Muscle of leg (tissue), 11 donors: ENCODE measurements around the gene MRPL51. TPM values are rescaled to one million over a fixed set of nuclear protein-coding genes. Genes with fewer than 3 reads are reported as not detected.
A peak's percentile ranks its signal among the peaks of the same experiment; 100 is the strongest.

Experiments
- DNase-seq: peaks from one replicate; pipeline ENCODE4 v3.0.0; 2013
- H3K27ac ChIP-seq: one replicate; pipeline ENCODE4 v1.5.1; 2013; ENCODE audit warnings: mild to moderate bottlenecking, low read length, control low read depth
- H3K27me3 ChIP-seq: one replicate; pipeline ENCODE4 v1.6.1; 2013; ENCODE audit warnings: low read length; ENCODE audit not compliant: control insufficient read depth, insufficient read depth
- H3K36me3 ChIP-seq: one replicate; pipeline ENCODE4 v1.6.1; 2013; ENCODE audit warnings: low read length; ENCODE audit not compliant: control insufficient read depth, insufficient read depth
- H3K4me1 ChIP-seq: one replicate; pipeline ENCODE4 v1.6.1; 2013; ENCODE audit warnings: low read length; ENCODE audit not compliant: control insufficient read depth, insufficient read depth
- H3K4me3 ChIP-seq: one replicate; pipeline ENCODE4 v1.5.1; 2013; ENCODE audit warnings: low read length, control low read depth
- H3K9me3 ChIP-seq: replicated peaks from 2 replicates; pipeline ENCODE4 v1.6.1; 2013; ENCODE audit warnings: low read depth, low read length; ENCODE audit not compliant: control insufficient read depth
- WGBS: methylation state at CpG from one replicate; pipeline ENCODE4 v1.1.5; 2013; ENCODE audit warnings: missing lambda C conversion rate; ENCODE audit not compliant: insufficient coverage; 5-methylcytosine and 5-hydroxymethylcytosine counted together
- polyA plus RNA-seq, 8 donors: library from polyadenylated mRNA; unstranded; fragments of 120-200 nt; gene quantifications; one replicate each; pipeline versions ENCODE4 v1.2.1 to v1.2.3, GENCODE V29; 2013; ENCODE audit warnings: inconsistent platforms in 1 of 8, low replicate concordance in 1 of 8; ENCODE audit not compliant: insufficient read length in 8 of 8, insufficient read depth in 1 of 8
- total RNA-seq: library from RNA; stranded (reverse); fragments of 120-200 nt; gene quantifications from one replicate; pipeline ENCODE4 v1.2.4, GENCODE V29; 2013

The MRPL51 gene
- total and polyA plus RNA-seq, 9 donors = 131 to 179 (median 144) TPM

DNA sequence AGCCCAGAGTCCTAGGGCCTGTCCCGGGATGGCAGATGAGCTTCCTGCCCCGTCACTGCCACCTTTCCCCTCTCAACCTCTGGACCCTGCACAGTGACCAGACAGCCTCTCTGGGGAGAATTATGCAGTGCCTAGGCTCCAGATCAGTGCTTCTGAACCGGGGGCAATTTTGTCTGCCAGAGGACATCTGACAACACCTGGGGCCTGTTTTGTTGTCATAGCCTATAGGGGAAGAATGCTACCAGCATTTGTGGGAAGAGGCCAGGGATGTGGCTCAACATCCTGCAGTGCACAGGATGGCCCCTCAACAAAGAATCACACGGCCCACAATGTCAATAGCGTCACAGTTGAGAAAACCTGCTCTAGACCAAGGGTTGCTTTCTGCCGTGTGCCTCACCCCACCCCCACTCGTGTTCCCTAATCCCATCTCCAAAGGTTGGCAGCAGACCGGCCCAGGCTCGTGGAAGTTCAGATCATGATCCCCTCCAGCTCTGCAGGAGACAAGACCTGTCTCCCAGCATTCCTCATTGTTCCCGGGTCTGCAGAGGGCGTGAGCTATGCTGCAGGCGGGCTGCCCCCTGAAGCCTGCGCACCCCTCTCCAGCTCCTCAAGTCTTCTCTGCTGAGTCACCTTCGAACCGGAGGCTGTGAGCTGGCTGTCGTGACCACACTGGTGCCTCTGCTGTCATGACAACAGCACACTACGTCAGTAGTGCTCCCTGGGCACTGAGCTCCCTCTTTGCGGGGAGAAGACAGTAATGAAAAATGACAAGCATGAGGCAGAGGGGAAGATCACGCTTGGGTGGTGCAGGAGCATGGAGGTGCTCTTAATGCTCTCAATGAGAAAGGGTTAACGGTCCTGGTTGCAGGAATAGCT lies 39.2 kb upstream of the MRPL51 start:
- Histone ChIP-seq H3K36me3 (peaks cover 62% of the 10 kb centered on the region), H3K27ac (peak overlapping the region; percentile 99)

DNA sequence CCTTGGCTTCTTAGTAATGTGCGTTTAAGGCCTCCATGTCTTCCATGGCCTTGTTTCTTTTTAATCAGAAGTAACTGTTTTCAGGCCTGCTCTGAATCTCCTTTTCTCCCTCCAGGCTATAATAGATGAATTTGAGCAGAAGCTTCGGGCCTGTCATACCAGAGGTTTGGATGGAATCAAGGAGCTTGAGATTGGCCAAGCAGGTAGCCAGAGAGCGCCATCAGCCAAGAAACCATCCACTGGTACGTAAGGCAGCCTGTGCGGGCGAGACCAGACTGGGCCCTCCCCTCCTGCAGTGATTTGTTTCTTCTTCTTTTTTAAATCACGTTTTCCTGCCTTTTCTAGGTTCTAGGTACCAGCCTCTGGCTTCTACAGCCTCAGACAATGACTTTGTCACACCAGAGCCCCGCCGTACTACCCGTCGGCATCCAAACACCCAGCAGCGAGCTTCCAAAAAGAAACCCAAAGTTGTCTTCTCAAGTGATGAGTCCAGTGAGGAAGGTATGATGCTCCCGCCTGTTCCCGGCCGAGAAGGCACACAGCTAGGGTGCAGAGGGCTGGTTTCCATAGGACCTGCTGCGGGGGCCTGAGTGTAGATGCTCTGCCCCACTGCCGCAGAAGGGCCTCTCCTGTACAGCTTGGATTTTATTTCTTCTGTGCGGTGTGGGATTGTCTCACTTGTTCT lies 37.7 kb upstream of the MRPL51 start:
- DNase-seq = no peak
- Histone ChIP-seq H3K27ac (no peak overlapping the region), H3K27me3 (no peaks in the 10 kb centered on the region), H3K9me3 (no peaks in the 10 kb centered on the region), H3K4me3 (no peak overlapping the region), H3K4me1 (peaks cover 29% of the 10 kb centered on the region), H3K36me3 (peaks cover 62% of the 10 kb centered on the region)
- 89% methylated on average over 14 of the region's 18 CpGs for WGBS

More for the DNA sequence above, 39.2 kb upstream of the MRPL51 start:
- WGBS = 21% methylated on average over 16 of the region's 20 CpGs
- Histone ChIP-seq H3K27me3 (no peaks in the 10 kb centered on the region), H3K9me3 (no peaks in the 10 kb centered on the region), H3K4me1 (peaks cover 45% of the 10 kb centered on the region), H3K4me3 (peak overlapping the region; percentile 99)
- DNase-seq = peak; percentile 80

DNA sequence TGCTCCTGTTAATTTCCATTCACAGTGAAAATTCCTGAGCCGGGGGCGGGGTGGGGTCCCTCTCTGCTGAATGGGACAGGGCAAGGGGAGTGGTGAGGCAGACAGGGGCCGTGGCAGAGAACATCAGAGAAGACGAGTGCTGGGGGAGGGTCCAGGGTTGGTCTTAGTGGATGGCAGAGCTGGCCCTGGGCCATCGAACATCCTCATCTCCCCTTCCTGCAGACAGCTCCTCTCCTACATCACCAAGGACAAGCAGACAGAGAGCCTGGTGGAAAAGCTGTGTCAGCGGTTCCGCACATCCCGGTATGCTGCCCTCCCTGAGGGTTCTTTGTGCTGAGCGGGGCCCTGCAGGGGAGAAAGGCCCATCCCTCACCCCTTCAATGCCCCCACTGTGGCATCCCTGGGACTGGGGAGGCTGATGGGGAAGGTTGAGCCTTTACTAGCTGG lies 36.3 kb upstream of the MRPL51 start:
- DNase-seq = no peak
- Histone ChIP-seq H3K9me3 (no peaks in the 10 kb centered on the region), H3K4me3 (no peak overlapping the region), H3K36me3 (peaks cover 71% of the 10 kb centered on the region), H3K4me1 (peaks cover 23% of the 10 kb centered on the region), H3K27ac (no peak overlapping the region), H3K27me3 (no peaks in the 10 kb centered on the region)
- WGBS = 90% methylated on average over 2 of the region's 9 CpGs

DNA sequence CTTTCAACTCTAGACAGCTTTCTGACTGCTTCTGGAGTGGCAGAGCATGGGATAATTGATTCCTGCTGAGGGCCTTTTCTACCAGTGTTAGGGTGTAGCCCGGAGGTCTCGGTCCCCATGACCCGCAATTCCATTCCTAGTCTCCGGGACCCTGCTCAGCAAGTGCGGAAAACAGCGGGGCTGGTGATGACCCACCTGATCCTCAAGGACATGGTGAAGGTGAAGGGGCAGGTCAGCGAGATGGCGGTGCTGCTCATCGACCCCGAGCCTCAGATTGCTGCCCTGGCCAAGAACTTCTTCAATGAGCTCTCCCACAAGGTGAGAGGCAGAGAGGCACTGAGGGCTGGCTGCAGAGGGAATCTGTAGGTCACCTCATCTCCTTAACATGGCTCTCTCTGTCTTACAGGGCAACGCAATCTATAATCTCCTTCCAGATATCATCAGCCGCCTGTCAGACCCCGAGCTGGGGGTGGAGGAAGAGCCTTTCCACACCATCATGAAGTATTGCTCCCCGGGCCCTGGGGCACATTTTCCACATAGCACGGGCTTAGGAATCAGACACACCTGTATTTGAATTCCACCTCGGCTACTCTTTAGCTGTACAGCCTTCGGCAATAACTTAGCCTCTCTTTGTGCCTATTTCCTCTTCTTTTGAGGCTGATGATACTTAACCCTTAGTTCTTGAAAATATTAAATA lies 35.6 kb upstream of the MRPL51 start:
- Histone ChIP-seq H3K4me3 (no peak overlapping the region), H3K36me3 (peaks cover 77% of the 10 kb centered on the region), H3K9me3 (no peaks in the 10 kb centered on the region), H3K4me1 (peaks cover 19% of the 10 kb centered on the region), H3K27me3 (no peaks in the 10 kb centered on the region), H3K27ac (no peak overlapping the region)
- 82% methylated on average over 8 of the region's 17 CpGs for WGBS
- no peak for DNase-seq

DNA sequence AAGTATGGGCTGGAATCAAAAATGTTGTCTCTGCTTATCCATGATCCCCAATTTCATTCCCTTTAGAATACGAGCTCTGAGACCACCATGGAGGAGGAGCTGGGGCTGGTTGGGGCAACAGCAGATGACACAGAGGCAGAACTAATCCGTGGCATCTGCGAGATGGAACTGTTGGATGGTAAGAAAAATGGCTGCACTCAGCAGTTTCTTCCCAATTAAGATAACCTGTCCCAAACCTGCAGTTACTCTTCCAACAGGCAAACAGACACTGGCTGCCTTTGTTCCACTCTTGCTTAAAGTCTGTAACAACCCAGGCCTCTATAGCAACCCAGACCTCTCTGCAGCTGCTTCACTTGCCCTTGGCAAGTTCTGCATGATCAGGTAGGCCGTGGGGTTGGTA lies 34.6 kb upstream of the MRPL51 start:
- WGBS = 100% methylated on average over 1 of the region's 4 CpGs
- DNase-seq = no peak
- Histone ChIP-seq H3K27me3 (no peaks in the 10 kb centered on the region), H3K36me3 (peaks cover 86% of the 10 kb centered on the region), H3K9me3 (no peaks in the 10 kb centered on the region), H3K4me1 (peaks cover 9% of the 10 kb centered on the region), H3K4me3 (no peak overlapping the region), H3K27ac (no peak overlapping the region)

DNA sequence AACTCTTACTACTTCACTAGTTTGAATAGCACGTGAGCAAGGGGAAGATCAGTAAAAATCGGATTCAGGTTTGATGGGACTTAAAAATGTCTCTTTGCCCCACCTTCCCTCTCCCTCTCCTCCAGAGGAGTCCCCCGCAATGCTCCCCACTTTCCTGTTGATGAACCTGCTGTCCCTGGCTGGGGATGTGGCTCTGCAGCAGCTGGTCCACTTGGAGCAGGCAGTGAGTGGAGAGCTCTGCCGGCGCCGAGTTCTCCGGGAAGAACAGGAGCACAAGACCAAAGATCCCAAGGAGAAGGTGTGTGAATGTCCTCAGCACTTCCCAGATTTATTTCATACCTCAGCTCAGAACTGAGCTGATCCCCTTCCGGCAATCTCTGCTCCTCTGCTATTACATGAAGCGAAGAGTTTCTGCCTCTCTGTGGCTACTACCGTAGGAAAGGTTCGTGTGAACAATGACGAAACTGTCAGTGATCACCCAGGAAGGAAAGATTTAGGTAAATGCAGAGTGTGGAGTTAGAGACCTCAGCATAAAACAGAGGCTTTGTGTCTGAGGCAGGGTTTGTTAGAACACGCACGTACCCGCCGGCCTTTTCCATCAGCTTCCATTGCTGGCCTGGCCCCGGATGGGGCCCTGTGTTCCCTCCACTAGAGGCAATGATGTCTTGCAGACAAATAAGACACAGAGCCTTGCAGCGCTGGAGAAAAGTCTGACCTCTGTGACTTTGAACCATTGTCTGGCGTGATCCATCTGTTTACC lies 33.9 kb upstream of the MRPL51 start:
- Histone ChIP-seq H3K27me3 (no peaks in the 10 kb centered on the region), H3K36me3 (peaks cover 91% of the 10 kb centered on the region), H3K4me1 (peaks cover 2% of the 10 kb centered on the region), H3K9me3 (no peaks in the 10 kb centered on the region), H3K4me3 (no peak overlapping the region), H3K27ac (no peak overlapping the region)
- WGBS = 92% methylated on average over 10 of the region's 19 CpGs
- no peak for DNase-seq

DNA sequence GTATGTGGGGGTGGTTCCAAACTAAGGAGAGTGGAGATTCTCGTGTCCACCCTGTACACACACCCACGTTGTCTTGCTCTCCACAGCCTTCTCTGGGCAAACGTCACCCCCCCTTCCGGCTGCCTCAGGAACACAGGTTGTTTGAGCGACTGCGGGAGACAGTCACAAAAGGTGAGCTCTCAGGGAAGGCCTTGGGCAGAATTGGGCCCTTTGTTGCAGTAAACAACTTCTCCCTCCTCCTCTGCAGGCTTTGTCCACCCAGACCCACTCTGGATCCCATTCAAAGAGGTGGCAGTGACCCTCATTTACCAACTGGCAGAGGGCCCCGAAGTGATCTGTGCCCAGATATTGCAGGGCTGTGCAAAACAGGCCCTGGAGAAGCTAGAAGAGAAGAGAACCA lies 33.1 kb upstream of the MRPL51 start:
- H3K36me3 ChIP-seq = peaks cover 96% of the 10 kb centered on the region
- no peak for DNase-seq
- no peak overlapping the region for H3K27ac ChIP-seq
- no peaks in the 10 kb centered on the region for H3K4me1 ChIP-seq
- no peaks in the 10 kb centered on the region for H3K9me3 ChIP-seq
- WGBS = 97% methylated on average over 6 of the region's 7 CpGs
- H3K27me3 ChIP-seq = no peaks in the 10 kb centered on the region
- H3K4me3 ChIP-seq = no peak overlapping the region

DNA sequence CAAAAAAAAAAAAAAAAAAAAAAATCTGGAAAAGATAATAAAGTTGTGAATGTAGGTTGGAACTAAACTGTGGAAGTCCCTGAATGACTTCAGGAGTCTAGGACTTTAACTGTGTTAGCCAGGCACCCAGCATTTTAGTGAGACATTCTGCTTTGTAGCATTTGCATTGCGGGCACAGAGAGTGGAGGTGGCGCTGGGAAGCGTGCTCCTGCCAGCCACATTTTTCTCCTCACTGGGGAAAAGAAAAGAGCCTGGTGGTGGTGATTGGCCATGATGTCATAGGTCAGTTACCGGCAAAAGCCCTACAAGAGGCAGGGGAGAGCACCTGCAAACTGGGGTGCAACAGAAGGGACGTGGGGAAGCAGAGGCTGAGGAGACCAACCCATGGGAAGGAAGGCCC lies 31.6 kb upstream of the MRPL51 start:
- H3K4me3 ChIP-seq = no peak overlapping the region
- no peaks in the 10 kb centered on the region for H3K4me1 ChIP-seq
- WGBS = 94% methylated on average over 3 of the region's 5 CpGs
- DNase-seq = no peak
- H3K9me3 ChIP-seq = no peaks in the 10 kb centered on the region
- H3K36me3 ChIP-seq = peaks cover 96% of the 10 kb centered on the region
- H3K27ac ChIP-seq = no peak overlapping the region
- H3K27me3 ChIP-seq = no peaks in the 10 kb centered on the region

DNA sequence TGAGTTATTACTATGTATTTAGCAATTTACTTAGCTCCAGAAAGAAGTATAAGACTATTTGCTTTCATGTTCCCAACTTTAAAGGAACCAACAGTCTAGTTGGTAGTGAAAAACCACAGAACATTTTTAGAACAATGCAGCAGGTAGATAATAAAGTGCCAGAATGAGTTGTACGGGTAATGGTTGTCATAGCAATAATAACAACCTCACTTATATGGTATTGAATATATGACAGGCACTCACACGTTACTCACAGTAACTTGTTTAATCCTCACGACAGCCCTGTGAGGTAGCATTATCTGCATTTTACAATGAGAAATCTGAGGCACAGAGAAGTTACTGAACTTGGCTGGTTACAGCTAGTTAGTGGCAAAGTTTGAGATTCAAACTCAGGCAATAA lies 30.6 kb upstream of the MRPL51 start:
- WGBS = no CpG with 5 or more reads among the region's 3 CpGs
- no peaks in the 10 kb centered on the region for H3K4me1 ChIP-seq
- H3K9me3 ChIP-seq = no peaks in the 10 kb centered on the region
- H3K27me3 ChIP-seq = no peaks in the 10 kb centered on the region
- no peak for DNase-seq
- H3K36me3 ChIP-seq = peaks cover 93% of the 10 kb centered on the region
- H3K27ac ChIP-seq = no peak overlapping the region
- H3K4me3 ChIP-seq = no peak overlapping the region
